HCT116 (cell line): ENCODE data around the gene CALM1. TPM values are rescaled to one million over a fixed set of nuclear protein-coding genes. Genes with fewer than 3 reads are reported as not detected.

Experiments
- ATAC-seq: fragments of 200-7000 bp; cut with Tn5 transposase; 2 replicates; pipeline ENCODE4 v1.9.1; 2020; ENCODE audit warnings: mild to moderate bottlenecking, moderate library complexity
- BruUV-seq: library from RNA; stranded (reverse); fragments of 400-500 nt; replicated peaks from 2 replicates; lab custom pipeline; 2021; lab: Mats Ljungman, UMichigan
- CTCF ChIA-PET: fragments of 300-600 bp; sonication (Branson Sonifier 250); formaldehyde crosslinking; loops from one replicate; lab custom pipeline; 2021; ENCODE audit warnings: antibody characterized with exemption; lab: Charles Lee
- POLR2A ChIA-PET: fragments of 300-600, 350-600 bp; sonication (Branson Sonifier 250); formaldehyde crosslinking; loops from one replicate; lab custom pipeline; 2021; ENCODE audit warnings: antibody characterized with exemption; lab: Charles Lee
- RAD21 ChIA-PET, 2 experiments: fragments of 300-600 bp; sonication (Branson Sonifier 250); formaldehyde crosslinking; loops; one replicate each; lab custom pipeline; 2023; ENCODE audit warnings: low total read pairs in 2 of 2; ENCODE audit not compliant: uncharacterized antibody in 2 of 2, unreplicated experiment in 2 of 2, low non-redundant PET in 1 of 2; lab: Charles Lee
- DNase-seq: peaks from one replicate; pipeline ENCODE4 v3.0.0-alpha.2; 2010; ENCODE audit warnings: low read depth, low spot score
- H2AFZ ChIP-seq: fragments of 200-600 bp; shearing (Covaris generic), sonication (generic); 2 replicates; pipeline ENCODE4 v1.6.1; 2017; ENCODE audit warnings: low read depth, mixed run types, mixed read lengths, antibody characterized with exemption, low read length; ENCODE audit not compliant: poor library complexity, severe bottlenecking
- H3K27ac ChIP-seq: 2 replicates; pipeline ENCODE4 v1.5.1; 2012; ENCODE audit warnings: low read depth, low read length
- H3K27me3 ChIP-seq: fragments of 200-600 bp; sonication (generic); 2 replicates; pipeline ENCODE4 v1.6.1; 2016; ENCODE audit warnings: mixed run types, low read length, mixed read lengths; ENCODE audit not compliant: insufficient read depth
- H3K36me3 ChIP-seq, 2 experiments: fragments of 200-500 bp in 1 of 2; fragments of 200-600 bp in 1 of 2; sonication (Bioruptor generic) in 1 of 2; sonication (generic) in 1 of 2; 2 replicates each; pipeline versions ENCODE4 v1.5.1 to v1.6.1; 2014 to 2016; ENCODE audit warnings: low read length in 2 of 2, inconsistent platforms in 1 of 2, mixed read lengths in 1 of 2, mixed run types in 1 of 2; ENCODE audit not compliant: insufficient read depth in 2 of 2, control insufficient read depth in 1 of 2
- H3K4me1 ChIP-seq, 2 experiments: fragments of 200-600 bp in 1 of 2; sonication (generic) in 1 of 2; 2 replicates each; pipeline versions ENCODE4 v1.5.1 to v1.6.1; 2012 to 2017; ENCODE audit warnings: low read length in 2 of 2, inconsistent platforms in 1 of 2, mild to moderate bottlenecking in 1 of 2, mixed read lengths in 1 of 2, mixed run types in 1 of 2, moderate library complexity in 1 of 2; ENCODE audit not compliant: insufficient read depth in 2 of 2, control insufficient read depth in 1 of 2
- H3K4me2 ChIP-seq: fragments of 200-600 bp; sonication (generic); 2 replicates; pipeline ENCODE4 v1.6.1; 2017; ENCODE audit warnings: mixed run types, low read length, mixed read lengths
- H3K4me3 ChIP-seq, 2 experiments: fragments of 200-600 bp in 1 of 2; sonication (generic) in 1 of 2; replicated peaks in 1 of 2; 2 replicates each; pipeline ENCODE4 v1.5.1; 2011 to 2016; ENCODE audit warnings: low read length in 2 of 2, control low read depth in 1 of 2, low read depth in 1 of 2, mild to moderate bottlenecking in 1 of 2, mixed read lengths in 1 of 2, mixed run types in 1 of 2
- H3K79me2 ChIP-seq: fragments of 200-600 bp; sonication (generic); 2 replicates; pipeline ENCODE4 v1.6.1; 2017; ENCODE audit warnings: mild to moderate bottlenecking, mixed run types, low read length, moderate library complexity, mixed read lengths; ENCODE audit not compliant: insufficient read depth
- H3K9ac ChIP-seq: fragments of 200-600 bp; sonication (generic); 2 replicates; pipeline ENCODE4 v1.6.1; 2016; ENCODE audit warnings: low read length, mixed read lengths
- H3K9me2 ChIP-seq: fragments of 200-600 bp; sonication (generic), shearing (Covaris generic); 2 replicates; pipeline ENCODE4 v1.6.1; 2017; ENCODE audit warnings: mixed run types, mild to moderate bottlenecking, moderate library complexity; ENCODE audit not compliant: insufficient read depth
- H3K9me3 ChIP-seq, 2 experiments: fragments of 200-500 bp in 1 of 2; fragments of 200-600 bp in 1 of 2; sonication (Bioruptor generic) in 1 of 2; sonication (generic) in 1 of 2; 2 replicates each; pipeline ENCODE4 v1.6.1; 2014 to 2017; ENCODE audit warnings: low read length in 2 of 2, mixed read lengths in 2 of 2, inconsistent platforms in 1 of 2, low read depth in 1 of 2, mild to moderate bottlenecking in 1 of 2, mixed run types in 1 of 2, moderate library complexity in 1 of 2; ENCODE audit not compliant: control insufficient read depth in 1 of 2, insufficient read depth in 1 of 2
- H4K20me1 ChIP-seq: fragments of 200-600 bp; sonication (generic), shearing (Covaris generic); 2 replicates; pipeline ENCODE4 v1.6.1; 2017; ENCODE audit warnings: mixed run types, mild to moderate bottlenecking, moderate library complexity; ENCODE audit not compliant: insufficient read depth
- ATF3 ChIP-seq: IDR thresholded peaks from 2 replicates; pipeline ENCODE4 v1.6.1; 2012
- CEBPB ChIP-seq: IDR thresholded peaks from 2 replicates; pipeline ENCODE4 v1.6.1; 2012; ENCODE audit warnings: low read depth
- CTCF ChIP-seq, 3 experiments: fragments of 200-600 bp in 1 of 3; sonication (generic) in 1 of 3; IDR thresholded peaks in 2 of 3; conservative IDR thresholded peaks in 1 of 3; 2 replicates each; pipeline ENCODE4 v1.5.1; 2012 to 2017; ENCODE audit warnings: low read depth in 2 of 3, low read length in 2 of 3, antibody characterized with exemption in 1 of 3, borderline replicate concordance in 1 of 3, control low read depth in 1 of 3, mild to moderate bottlenecking in 1 of 3, mixed read lengths in 1 of 3, mixed run types in 1 of 3, moderate library complexity in 1 of 3; ENCODE audit not compliant: insufficient read depth in 1 of 3
- ELF1 ChIP-seq: IDR thresholded peaks from 2 replicates; pipeline ENCODE4 v1.6.1; 2012; ENCODE audit warnings: low read depth, borderline replicate concordance
- EZH2 ChIP-seq: fragments of 200-600 bp; sonication (generic); IDR thresholded peaks from 2 replicates; pipeline ENCODE4 v1.6.1; 2017; ENCODE audit warnings: antibody characterized with exemption, mixed run types
- EZH2phosphoT487 ChIP-seq: fragments of 200-600 bp; IDR thresholded peaks from 2 replicates; pipeline ENCODE4 v1.6.1; 2018; ENCODE audit warnings: antibody characterized with exemption, borderline replicate concordance
- JUND ChIP-seq: IDR thresholded peaks from 2 replicates; pipeline ENCODE4 v1.6.1; 2012
- MAX ChIP-seq: IDR thresholded peaks from 2 replicates; pipeline ENCODE4 v1.6.1; 2012
- POLR2A ChIP-seq: IDR thresholded peaks from 2 replicates; pipeline ENCODE4 v1.7.0; 2011; ENCODE audit warnings: borderline replicate concordance; ENCODE audit not compliant: insufficient read depth, insufficient read length; ENCODE audit errors: extremely low read depth
- REST ChIP-seq: IDR thresholded peaks from 2 replicates; pipeline ENCODE4 v1.6.1; 2012; ENCODE audit warnings: low read depth
- SIN3A ChIP-seq: IDR thresholded peaks from 2 replicates; pipeline ENCODE4 v1.6.1; 2012; ENCODE audit warnings: low read depth
- SRF ChIP-seq: IDR thresholded peaks from 2 replicates; pipeline ENCODE4 v1.6.1; 2012; ENCODE audit warnings: low read depth
- TCF7L2 ChIP-seq: IDR thresholded peaks from 2 replicates; pipeline ENCODE4 v1.7.0; 2011; ENCODE audit warnings: borderline replicate concordance, inconsistent platforms; ENCODE audit not compliant: insufficient read depth, insufficient read length; ENCODE audit errors: extremely low read depth
- ZBTB33 ChIP-seq: IDR thresholded peaks from 2 replicates; pipeline ENCODE4 v1.6.1; 2011; ENCODE audit warnings: mild to moderate bottlenecking, low read length, moderate library complexity; ENCODE audit not compliant: insufficient replicate concordance; ENCODE audit errors: extremely low read depth
- ZNF274 ChIP-seq: fragments of 200-500 bp; sonication (Bioruptor generic); IDR thresholded peaks from 2 replicates; pipeline ENCODE4 v1.6.1; 2014; ENCODE audit warnings: mild to moderate bottlenecking, low read depth, low read length, inconsistent platforms
- intact Hi-C: fragments of 100-400 bp; cut with micrococcal nuclease; formaldehyde crosslinking; loops from 2 replicates; pipeline ENCODE4 v1.10.0; 2022
- total RNA-seq: library from RNA; stranded (reverse); gene quantifications from one replicate; pipeline ENCODE4 v1.2.1, GENCODE V29; 2021; ENCODE audit not compliant: unreplicated experiment

Gene CALM1
- total RNA-seq, 1 experiment from 2014 or later: 261 TPM

GRCh38 chr14:90445011-90445410 is 48.2 kb downstream of the CALM1 start:
- no peak overlapping the region for H3K4me3 ChIP-seq
- H2AFZ ChIP-seq: no peak overlapping the region
- ChIA-PET RAD21 (no interaction called here), POLR2A (no interaction called here), CTCF (no interaction called here)
- no peaks in the 10 kb centered on the region for H3K36me3 ChIP-seq
- DNase-seq (no peak), ATAC-seq (peak; percentile 57; the same call in 1 of the 2 replicates)
- H3K27ac ChIP-seq: no peak overlapping the region
- intact Hi-C loops: no loop called here
- no peaks in the 10 kb centered on the region for H3K79me2 ChIP-seq
- TF ChIP-seq ATF3: no peak
- no peak for TF ChIP-seq EZH2
- no peak for TF ChIP-seq ELF1
- no peak for TF ChIP-seq SIN3A
- TF ChIP-seq ZNF274: no peak
- no peak for TF ChIP-seq ZBTB33
- TF ChIP-seq MAX: no peak
- TF ChIP-seq EZH2phosphoT487: no peak
- no peak for TF ChIP-seq CTCF (IDR thresholded peaks at IDR 0.05 in 2 of 3, conservative IDR thresholded peaks at IDR 0.05 in 1 of 3; ENCODE audit: borderline replicate concordance in 1 of 3, insufficient read depth in 1 of 3, low read depth in 2 of 3, low read length in 2 of 3)
- TF ChIP-seq SRF: no peak
- no peak for TF ChIP-seq TCF7L2
- no peak for TF ChIP-seq JUND
- TF ChIP-seq CEBPB: no peak
- TF ChIP-seq POLR2A: no peak
- no peak for TF ChIP-seq REST
- no peak overlapping the region for H3K9ac ChIP-seq
- H3K4me1 ChIP-seq: no peaks in the 10 kb centered on the region; a peak in 1 of 4 replicates
- no TSS peak for BruUV-seq
- H3K9me2 ChIP-seq: no peaks in the 10 kb centered on the region
- no peaks in the 10 kb centered on the region for H4K20me1 ChIP-seq
- H3K9me3 ChIP-seq: peaks cover 11% of the 10 kb centered on the region in 2 experiments; a peak in 3 of 4 replicates
- no peaks in the 10 kb centered on the region for H3K27me3 ChIP-seq
- H3K4me2 ChIP-seq: no peak overlapping the region
